Duodenal mucosa (tissue), 2 donors: ENCODE data around the gene REC8.
A peak's percentile ranks its signal among the peaks of the same experiment; 100 is the strongest.

ENCODE experiments used
- H3K27ac ChIP-seq: one replicate; pipeline ENCODE4 v1.7.0; 2013; ENCODE audit warnings: low read depth, low read length
- H3K27me3 ChIP-seq, 2 donors: one replicate each; pipeline ENCODE4 v1.7.0; 2013; ENCODE audit warnings: low read length in 2 of 2, control low read depth in 1 of 2; ENCODE audit not compliant: insufficient read depth in 2 of 2, control insufficient read depth in 1 of 2
- H3K36me3 ChIP-seq, 2 donors: one replicate each; pipeline ENCODE4 v1.7.0; 2013; ENCODE audit warnings: low read length in 2 of 2, control low read depth in 1 of 2; ENCODE audit not compliant: insufficient read depth in 2 of 2, control insufficient read depth in 1 of 2
- H3K4me1 ChIP-seq, 2 donors: one replicate each; pipeline ENCODE4 v1.7.0; 2013; ENCODE audit warnings: low read length in 2 of 2, control low read depth in 1 of 2; ENCODE audit not compliant: insufficient read depth in 2 of 2, control insufficient read depth in 1 of 2
- H3K4me3 ChIP-seq, 2 donors: one replicate each; pipeline ENCODE4 v1.7.0; 2013; ENCODE audit warnings: low read length in 2 of 2, low read depth in 1 of 2
- H3K9ac ChIP-seq, 2 donors: one replicate each; pipeline ENCODE4 v1.7.0; 2013; ENCODE audit warnings: low read length in 2 of 2, low read depth in 1 of 2
- H3K9me3 ChIP-seq, 2 donors: one replicate each; pipeline ENCODE4 v1.7.0; 2013; ENCODE audit warnings: low read length in 2 of 2, control low read depth in 1 of 2; ENCODE audit not compliant: control insufficient read depth in 1 of 2

REC8 gene

GRCh38 chr14:24172871-24173281, 996 bp downstream of the REC8 start:
- no peak overlapping the region for H3K27ac ChIP-seq
- no peaks in the 10 kb centered on the region for H3K27me3 ChIP-seq
- peak overlapping the region in 1 of 2 donors; percentile 57 for H3K4me3 ChIP-seq
- no peaks in the 10 kb centered on the region for H3K4me1 ChIP-seq
- no peaks in the 10 kb centered on the region for H3K9me3 ChIP-seq
- H3K9ac ChIP-seq: peak overlapping the region in 1 of 2 donors; percentile 16
- H3K36me3 ChIP-seq: peaks cover 29 to 46% of the 10 kb centered on the region in 2 donors

- H3K27me3 ChIP-seq: no peaks in the 10 kb centered on the region
- H3K36me3 ChIP-seq: peaks cover 36 to 76% of the 10 kb centered on the region in 2 donors
- H3K4me3 ChIP-seq: no peak overlapping the region
- H3K27ac ChIP-seq: no peak overlapping the region
- no peaks in the 10 kb centered on the region for H3K4me1 ChIP-seq
- H3K9ac ChIP-seq: no peak overlapping the region
- no peaks in the 10 kb centered on the region for H3K9me3 ChIP-seq
Observed at GRCh38 chr14:24176599-24176998, 4.7 kb downstream of the REC8 start.

- H3K36me3 ChIP-seq: peaks cover 41 to 80% of the 10 kb centered on the region in 2 donors
- H3K9ac ChIP-seq: no peak overlapping the region
- no peaks in the 10 kb centered on the region for H3K4me1 ChIP-seq
Observed at GRCh38 chr14:24177041-24177825, 5.4 kb downstream of the REC8 start.

GRCh38 chr14:24177891-24178290, 6.0 kb downstream of the REC8 start:
- Histone ChIP-seq H3K36me3 (peaks cover 43 to 80% of the 10 kb centered on the region in 2 donors), H3K9ac (no peak overlapping the region), H3K4me3 (no peak overlapping the region), H3K27ac (no peak overlapping the region), H3K9me3 (no peaks in the 10 kb centered on the region), H3K27me3 (no peaks in the 10 kb centered on the region), H3K4me1 (no peaks in the 10 kb centered on the region)

More at GRCh38 chr14:24177041-24177825, 5.4 kb downstream of the REC8 start:
- H3K27ac ChIP-seq: no peak overlapping the region
- H3K27me3 ChIP-seq: no peaks in the 10 kb centered on the region
- H3K9me3 ChIP-seq: no peaks in the 10 kb centered on the region
- H3K4me3 ChIP-seq: no peak overlapping the region

- no peaks in the 10 kb centered on the region for H3K9me3 ChIP-seq
- H3K4me1 ChIP-seq: no peaks in the 10 kb centered on the region
- no peak overlapping the region for H3K27ac ChIP-seq
- no peaks in the 10 kb centered on the region for H3K27me3 ChIP-seq
- no peak overlapping the region for H3K4me3 ChIP-seq
- peaks cover 41 to 81% of the 10 kb centered on the region in 2 donors for H3K36me3 ChIP-seq
- H3K9ac ChIP-seq: no peak overlapping the region
Observed at GRCh38 chr14:24178399-24179178, 6.7 kb downstream of the REC8 start.

- Histone ChIP-seq H3K9ac (peak overlapping the region in 1 of 2 donors; percentile 17), H3K4me1 (no peaks in the 10 kb centered on the region), H3K27me3 (no peaks in the 10 kb centered on the region), H3K4me3 (no peak overlapping the region), H3K9me3 (no peaks in the 10 kb centered on the region), H3K36me3 (peaks cover 43 to 87% of the 10 kb centered on the region in 2 donors), H3K27ac (peak overlapping the region; percentile 36)
Observed at GRCh38 chr14:24179294-24179960, 7.5 kb downstream of the REC8 start.

- Histone ChIP-seq H3K4me3 (no peak overlapping the region), H3K4me1 (no peaks in the 10 kb centered on the region), H3K27me3 (no peaks in the 10 kb centered on the region), H3K9me3 (no peaks in the 10 kb centered on the region), H3K27ac (peak overlapping the region; percentile 36), H3K9ac (peak overlapping the region in 1 of 2 donors; percentile 17), H3K36me3 (peaks cover 49 to 90% of the 10 kb centered on the region in 2 donors)
Observed at GRCh38 chr14:24179961-24180796, 8.3 kb downstream of the REC8 start.

- Histone ChIP-seq H3K27ac (no peak overlapping the region), H3K9me3 (no peaks in the 10 kb centered on the region), H3K4me3 (no peak overlapping the region), H3K9ac (no peak overlapping the region), H3K4me1 (no peaks in the 10 kb centered on the region), H3K27me3 (no peaks in the 10 kb centered on the region), H3K36me3 (peaks cover 53 to 96% of the 10 kb centered on the region in 2 donors)
Observed at GRCh38 chr14:24181371-24182077, 9.6 kb downstream of the REC8 start.
